ENCODE results near the gene RAB4B.
A peak's percentile ranks its signal among the peaks of the same experiment; 100 is the strongest.

The RAB4B gene

DNA sequence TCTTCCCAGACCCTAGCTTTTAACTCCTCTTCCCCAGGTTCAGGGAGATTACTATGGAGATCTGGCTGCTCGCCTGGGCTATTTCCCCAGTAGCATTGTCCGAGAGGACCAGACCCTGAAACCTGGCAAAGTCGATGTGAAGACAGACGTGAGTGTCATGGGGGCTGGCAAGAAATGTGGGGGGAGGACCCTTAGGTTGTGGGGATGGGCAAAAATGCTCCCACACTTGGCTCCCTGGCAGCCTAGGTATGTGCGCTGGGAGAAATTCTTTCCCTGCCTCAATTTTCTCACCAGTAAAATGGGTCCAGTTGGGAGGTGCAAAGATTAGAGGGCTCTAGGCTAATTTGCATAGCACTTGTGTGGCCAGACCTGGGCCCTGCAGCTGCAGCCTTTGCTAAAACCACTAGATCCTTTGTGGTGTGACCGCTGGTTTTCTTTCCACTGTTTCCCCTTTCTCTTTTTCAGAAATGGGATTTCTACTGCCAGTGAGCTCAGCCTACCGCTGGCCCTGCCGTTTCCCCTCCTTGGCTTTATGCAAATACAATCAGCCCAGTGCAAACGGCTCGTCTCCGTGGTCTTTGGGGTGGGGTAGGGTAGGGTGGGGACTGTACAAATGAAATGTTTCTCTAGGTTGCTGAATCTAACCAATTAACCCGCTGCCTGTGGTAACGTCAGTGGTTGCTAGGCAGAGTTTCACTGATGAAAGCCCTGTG, 959 bp upstream of the RAB4B start:
- H2BK5ac ChIP-seq (ENCODE audit: low read length), result no peak overlapping the region
- H3K27me3 ChIP-seq (ENCODE audit: control insufficient read depth in 3 of 3, insufficient read depth in 3 of 3, low read depth in 1 of 3, low read length in 3 of 3), result no peaks in the 10 kb centered on the region
- H2AK5ac ChIP-seq (ENCODE audit: low read depth, low read length), result peak overlapping the region; percentile 70
- peak; percentile 97 for DNase-seq (ENCODE audit: low spot score)
- H3K18ac ChIP-seq (ENCODE audit: low read length), result peak overlapping the region; percentile 69
- H3K4ac ChIP-seq (ENCODE audit: low read length), result no peak overlapping the region
- peak overlapping the region; percentile 35 for H2AFZ ChIP-seq (ENCODE audit: low read length)
- no peaks in the 10 kb centered on the region for H3K79me1 ChIP-seq (ENCODE audit: low read depth, low read length)
- H3K4me3 ChIP-seq (ENCODE audit: low read length in 2 of 2), result peak overlapping the region; percentile 64 to 81
- no peak overlapping the region for H2BK12ac ChIP-seq (ENCODE audit: low read length)
- no peak overlapping the region for H2BK15ac ChIP-seq (ENCODE audit: low read length)
- H3K4me1 ChIP-seq (ENCODE audit: control insufficient read depth in 2 of 2, insufficient read depth in 1 of 2, low read depth in 1 of 2, low read length in 2 of 2), result peaks cover 0 to 6% of the 10 kb centered on the region in 2 donors
- peak overlapping the region; percentile 100 for H3K27ac ChIP-seq (replicated peaks; ENCODE audit: low read length)
- H3K36me3 ChIP-seq (replicated peaks in 1 of 2; ENCODE audit: control insufficient read depth in 2 of 2, insufficient read depth in 2 of 2, low read length in 2 of 2), result peaks cover 0 to 1% of the 10 kb centered on the region in 2 donors
- H3K4me2 ChIP-seq (ENCODE audit: insufficient read depth, low read length, poor library complexity, severe bottlenecking), result peak overlapping the region; percentile 58
- no peak overlapping the region for H4K91ac ChIP-seq (ENCODE audit: low read depth, low read length, poor library complexity)
- no peaks in the 10 kb centered on the region for H3K9me3 ChIP-seq (replicated peaks in 1 of 2; ENCODE audit: control insufficient read depth in 2 of 2, insufficient read depth in 1 of 2, low read depth in 1 of 2, low read length in 2 of 2)
- peak overlapping the region; percentile 38 for H3K9ac ChIP-seq (ENCODE audit: low read depth, low read length, poor library complexity)
- no peak overlapping the region for H3K23ac ChIP-seq (ENCODE audit: low read depth, low read length, poor library complexity)
- WGBS, 2 donors (ENCODE audit: extremely low coverage in 2 of 2, insufficient read length in 2 of 2, insufficient replicate concordance in 1 of 2), result no CpG with 5 or more reads among the region's 13 CpGs
- no peak overlapping the region for H4K8ac ChIP-seq (ENCODE audit: low read depth, low read length)
- H3K14ac ChIP-seq (ENCODE audit: low read length), result no peak overlapping the region
- no peak overlapping the region for H2BK120ac ChIP-seq (ENCODE audit: low read depth, low read length)

DNA sequence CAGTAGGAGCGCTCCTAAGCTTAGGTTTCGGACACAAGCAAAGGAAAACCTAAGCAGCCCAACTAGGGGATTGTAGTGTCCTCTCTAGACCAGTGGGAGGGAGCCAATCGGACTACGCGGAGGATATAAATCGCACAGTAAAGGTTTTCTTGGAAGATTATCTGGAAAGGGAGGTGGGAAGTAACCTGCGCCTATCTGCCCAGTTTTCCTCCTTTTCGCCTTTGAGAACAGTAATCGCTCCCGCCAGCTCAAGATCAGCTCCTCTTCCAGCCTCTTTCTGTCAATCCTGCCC, 456 bp upstream of the RAB4B start:
- Histone ChIP-seq H3K9me3 (replicated peaks in 1 of 2; ENCODE audit: control insufficient read depth in 2 of 2, insufficient read depth in 1 of 2, low read depth in 1 of 2, low read length in 2 of 2) (no peaks in the 10 kb centered on the region), H4K91ac (ENCODE audit: low read depth, low read length, poor library complexity) (no peak overlapping the region), H2BK120ac (ENCODE audit: low read depth, low read length) (no peak overlapping the region), H2AFZ (ENCODE audit: low read length) (peak overlapping the region; percentile 35), H3K4me3 (ENCODE audit: low read length in 2 of 2) (peak overlapping the region; percentile 64 to 81), H2BK15ac (ENCODE audit: low read length) (no peak overlapping the region), H3K36me3 (replicated peaks in 1 of 2; ENCODE audit: control insufficient read depth in 2 of 2, insufficient read depth in 2 of 2, low read length in 2 of 2) (peaks cover 0 to 1% of the 10 kb centered on the region in 2 donors), H3K27me3 (ENCODE audit: control insufficient read depth in 3 of 3, insufficient read depth in 3 of 3, low read depth in 1 of 3, low read length in 3 of 3) (no peaks in the 10 kb centered on the region), H3K23ac (ENCODE audit: low read depth, low read length, poor library complexity) (peak overlapping the region; percentile 18), H2BK5ac (ENCODE audit: low read length) (no peak overlapping the region), H2BK12ac (ENCODE audit: low read length) (no peak overlapping the region), H3K79me1 (ENCODE audit: low read depth, low read length) (no peaks in the 10 kb centered on the region), H3K18ac (ENCODE audit: low read length) (peak overlapping the region; percentile 25), H4K8ac (ENCODE audit: low read depth, low read length) (no peak overlapping the region), H3K4me1 (ENCODE audit: control insufficient read depth in 2 of 2, insufficient read depth in 1 of 2, low read depth in 1 of 2, low read length in 2 of 2) (peaks cover 0 to 6% of the 10 kb centered on the region in 2 donors), H3K9ac (ENCODE audit: low read depth, low read length, poor library complexity) (peak overlapping the region; percentile 38), H3K27ac (replicated peaks; ENCODE audit: low read length) (peak overlapping the region; percentile 100), H3K4ac (ENCODE audit: low read length) (no peak overlapping the region), H2AK5ac (ENCODE audit: low read depth, low read length) (no peak overlapping the region), H3K4me2 (ENCODE audit: insufficient read depth, low read length, poor library complexity, severe bottlenecking) (peak overlapping the region; percentile 58), H3K14ac (ENCODE audit: low read length) (no peak overlapping the region)
- no peak for DNase-seq (ENCODE audit: low spot score)
- WGBS, 2 donors (ENCODE audit: extremely low coverage in 2 of 2, insufficient read length in 2 of 2, insufficient replicate concordance in 1 of 2), result no CpG with 5 or more reads among the region's 10 CpGs

DNA sequence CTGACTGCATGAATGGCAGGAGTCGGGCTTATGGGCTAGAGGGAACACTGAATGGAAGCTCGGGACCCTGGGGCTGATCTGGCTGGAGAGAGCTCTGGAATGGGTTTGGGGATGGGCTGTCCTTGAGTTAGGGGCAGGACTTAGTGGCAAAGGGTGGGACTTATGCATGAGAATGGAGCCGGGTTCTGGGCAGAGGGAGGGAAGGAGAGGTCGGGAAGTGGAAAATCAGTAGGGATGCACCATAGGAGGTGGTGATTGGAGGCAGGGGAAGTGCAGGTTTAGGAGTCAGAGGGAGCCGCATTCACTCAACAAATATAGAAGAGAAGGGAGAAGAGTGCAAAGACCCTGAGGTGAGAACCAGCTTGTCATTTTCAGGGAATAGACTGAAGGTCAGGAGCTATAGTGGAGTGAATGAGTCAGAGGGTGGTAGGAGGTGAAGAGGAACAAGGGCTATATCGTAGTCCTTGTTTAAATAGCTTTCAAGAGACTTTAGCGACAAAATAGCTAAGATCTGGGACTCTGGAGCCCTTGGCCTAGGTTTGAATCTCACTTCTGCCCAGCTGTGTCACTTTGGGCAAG, 748 bp downstream of the RAB4B start:
- Histone ChIP-seq H4K8ac (ENCODE audit: low read depth, low read length) (no peak overlapping the region), H3K18ac (ENCODE audit: low read length) (peak overlapping the region; percentile 5), H3K36me3 (replicated peaks in 1 of 2; ENCODE audit: control insufficient read depth in 2 of 2, insufficient read depth in 2 of 2, low read length in 2 of 2) (peaks cover 0 to 1% of the 10 kb centered on the region in 2 donors), H3K4me3 (ENCODE audit: low read length in 2 of 2) (peak overlapping the region; percentile 64 to 98), H2AFZ (ENCODE audit: low read length) (peak overlapping the region; percentile 92), H3K27me3 (ENCODE audit: control insufficient read depth in 3 of 3, insufficient read depth in 3 of 3, low read depth in 1 of 3, low read length in 3 of 3) (no peaks in the 10 kb centered on the region), H3K14ac (ENCODE audit: low read length) (no peak overlapping the region), H3K4me2 (ENCODE audit: insufficient read depth, low read length, poor library complexity, severe bottlenecking) (peak overlapping the region; percentile 55), H2BK15ac (ENCODE audit: low read length) (no peak overlapping the region), H2BK12ac (ENCODE audit: low read length) (no peak overlapping the region), H3K9me3 (replicated peaks in 1 of 2; ENCODE audit: control insufficient read depth in 2 of 2, insufficient read depth in 1 of 2, low read depth in 1 of 2, low read length in 2 of 2) (no peaks in the 10 kb centered on the region), H3K27ac (replicated peaks; ENCODE audit: low read length) (peak overlapping the region; percentile 93), H2AK5ac (ENCODE audit: low read depth, low read length) (no peak overlapping the region), H3K23ac (ENCODE audit: low read depth, low read length, poor library complexity) (no peak overlapping the region), H2BK120ac (ENCODE audit: low read depth, low read length) (no peak overlapping the region), H3K4ac (ENCODE audit: low read length) (no peak overlapping the region), H3K79me1 (ENCODE audit: low read depth, low read length) (peaks cover 1% of the 10 kb centered on the region), H3K4me1 (ENCODE audit: control insufficient read depth in 2 of 2, insufficient read depth in 1 of 2, low read depth in 1 of 2, low read length in 2 of 2) (peaks cover 0 to 6% of the 10 kb centered on the region in 2 donors), H4K91ac (ENCODE audit: low read depth, low read length, poor library complexity) (no peak overlapping the region), H3K9ac (ENCODE audit: low read depth, low read length, poor library complexity) (no peak overlapping the region), H2BK5ac (ENCODE audit: low read length) (peak overlapping the region; percentile 30)
- DNase-seq (ENCODE audit: low spot score), result no peak
- WGBS, 2 donors (ENCODE audit: extremely low coverage in 2 of 2, insufficient read length in 2 of 2, insufficient replicate concordance in 1 of 2), result no CpG with 5 or more reads among the region's 7 CpGs

DNA sequence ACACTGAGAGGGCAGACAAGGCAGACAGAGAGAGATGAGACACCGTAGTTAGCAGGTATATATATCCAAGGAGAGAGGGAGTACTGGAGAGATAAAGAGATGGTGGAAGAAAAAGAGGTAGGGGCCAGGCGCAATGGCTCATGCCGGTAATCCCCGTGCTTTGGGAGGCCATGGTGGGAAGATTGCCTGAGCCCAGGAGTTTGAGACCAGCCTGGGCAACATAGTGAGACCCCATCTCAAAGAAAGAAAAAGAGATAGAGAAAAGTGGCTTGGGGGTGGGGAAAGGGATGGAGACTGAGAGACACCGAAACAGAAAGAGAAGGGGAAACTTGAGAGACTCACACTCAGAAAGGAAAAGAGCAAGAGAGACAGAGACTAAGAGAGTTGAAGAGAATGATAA, 2.5 kb downstream of the RAB4B start:
- H2BK120ac ChIP-seq (ENCODE audit: low read depth, low read length), result no peak overlapping the region
- no peak overlapping the region for H2AFZ ChIP-seq (ENCODE audit: low read length)
- DNase-seq (ENCODE audit: low spot score), result no peak
- no peak overlapping the region for H3K23ac ChIP-seq (ENCODE audit: low read depth, low read length, poor library complexity)
- H3K4me1 ChIP-seq (ENCODE audit: control insufficient read depth in 2 of 2, insufficient read depth in 1 of 2, low read depth in 1 of 2, low read length in 2 of 2), result peaks cover 0 to 6% of the 10 kb centered on the region in 2 donors
- H3K4me3 ChIP-seq (ENCODE audit: low read length in 2 of 2), result no peak overlapping the region
- no peak overlapping the region for H3K14ac ChIP-seq (ENCODE audit: low read length)
- H2AK5ac ChIP-seq (ENCODE audit: low read depth, low read length), result no peak overlapping the region
- no peak overlapping the region for H2BK5ac ChIP-seq (ENCODE audit: low read length)
- H4K91ac ChIP-seq (ENCODE audit: low read depth, low read length, poor library complexity), result no peak overlapping the region
- WGBS, 2 donors (ENCODE audit: extremely low coverage in 2 of 2, insufficient read length in 2 of 2, insufficient replicate concordance in 1 of 2), result no CpG with 5 or more reads among the region's 5 CpGs
- H3K9me3 ChIP-seq (replicated peaks in 1 of 2; ENCODE audit: control insufficient read depth in 2 of 2, insufficient read depth in 1 of 2, low read depth in 1 of 2, low read length in 2 of 2), result no peaks in the 10 kb centered on the region
- H4K8ac ChIP-seq (ENCODE audit: low read depth, low read length), result no peak overlapping the region
- peaks cover 0 to under 1% of the 10 kb centered on the region in 2 donors for H3K36me3 ChIP-seq (replicated peaks in 1 of 2; ENCODE audit: control insufficient read depth in 2 of 2, insufficient read depth in 2 of 2, low read length in 2 of 2)
- peaks cover 3% of the 10 kb centered on the region for H3K79me1 ChIP-seq (ENCODE audit: low read depth, low read length)
- H3K27me3 ChIP-seq (ENCODE audit: control insufficient read depth in 3 of 3, insufficient read depth in 3 of 3, low read depth in 1 of 3, low read length in 3 of 3), result no peaks in the 10 kb centered on the region
- H3K9ac ChIP-seq (ENCODE audit: low read depth, low read length, poor library complexity), result no peak overlapping the region
- H2BK15ac ChIP-seq (ENCODE audit: low read length), result no peak overlapping the region
- H3K18ac ChIP-seq (ENCODE audit: low read length), result no peak overlapping the region
- no peak overlapping the region for H2BK12ac ChIP-seq (ENCODE audit: low read length)
- H3K4me2 ChIP-seq (ENCODE audit: insufficient read depth, low read length, poor library complexity, severe bottlenecking), result no peak overlapping the region
- H3K27ac ChIP-seq (replicated peaks; ENCODE audit: low read length), result no peak overlapping the region
- no peak overlapping the region for H3K4ac ChIP-seq (ENCODE audit: low read length)
